GM19023 (cell line): ENCODE measurements around the gene CBFA2T3.

Source experiments
- ATAC-seq: cut with Tn5 transposase; IDR thresholded peaks from one replicate; pipeline ENCODE4 v1.9.1; 2021; ENCODE audit warnings: mild to moderate bottlenecking, moderate library complexity; ENCODE audit not compliant: unreplicated experiment

Gene CBFA2T3

DNA sequence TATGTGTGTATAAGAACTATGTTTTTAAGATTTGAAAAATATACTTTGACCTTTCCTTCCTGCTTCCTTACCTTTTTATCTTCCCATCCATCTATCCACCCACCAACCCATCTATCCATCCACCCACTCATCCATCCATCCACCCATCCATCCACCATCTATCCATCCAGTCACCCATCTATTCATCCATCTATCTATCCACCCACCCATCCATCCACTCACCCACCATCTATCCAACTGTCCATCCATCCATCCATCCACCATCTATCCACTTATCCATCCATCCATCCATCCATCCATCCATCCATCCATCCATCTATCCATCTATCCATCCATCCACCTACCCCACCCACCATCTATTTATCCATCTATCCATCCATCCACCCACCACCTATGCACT is 12.4 kb downstream of the CBFA2T3 start:
- no peak for ATAC-seq

DNA sequence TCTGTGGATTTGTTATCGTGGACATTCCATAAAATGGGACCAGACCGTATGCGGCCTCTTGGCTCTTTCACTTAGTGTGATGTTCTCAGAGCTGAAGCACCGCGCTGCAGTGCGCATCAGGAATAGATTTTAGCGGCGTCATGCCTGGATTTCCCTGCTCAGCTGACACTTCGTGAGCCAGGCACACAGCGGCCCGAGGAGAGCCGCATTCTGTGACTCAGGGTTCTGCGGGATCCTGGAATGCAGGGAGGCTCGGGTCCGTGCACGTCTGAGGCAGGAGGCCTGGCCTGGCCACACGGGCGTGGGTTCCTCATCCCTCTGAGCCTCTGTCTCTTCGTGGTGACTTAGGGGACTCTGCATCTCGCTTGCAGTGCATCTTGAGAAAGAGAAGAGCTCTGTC is 13.4 kb downstream of the CBFA2T3 start:
- no peak for ATAC-seq

DNA sequence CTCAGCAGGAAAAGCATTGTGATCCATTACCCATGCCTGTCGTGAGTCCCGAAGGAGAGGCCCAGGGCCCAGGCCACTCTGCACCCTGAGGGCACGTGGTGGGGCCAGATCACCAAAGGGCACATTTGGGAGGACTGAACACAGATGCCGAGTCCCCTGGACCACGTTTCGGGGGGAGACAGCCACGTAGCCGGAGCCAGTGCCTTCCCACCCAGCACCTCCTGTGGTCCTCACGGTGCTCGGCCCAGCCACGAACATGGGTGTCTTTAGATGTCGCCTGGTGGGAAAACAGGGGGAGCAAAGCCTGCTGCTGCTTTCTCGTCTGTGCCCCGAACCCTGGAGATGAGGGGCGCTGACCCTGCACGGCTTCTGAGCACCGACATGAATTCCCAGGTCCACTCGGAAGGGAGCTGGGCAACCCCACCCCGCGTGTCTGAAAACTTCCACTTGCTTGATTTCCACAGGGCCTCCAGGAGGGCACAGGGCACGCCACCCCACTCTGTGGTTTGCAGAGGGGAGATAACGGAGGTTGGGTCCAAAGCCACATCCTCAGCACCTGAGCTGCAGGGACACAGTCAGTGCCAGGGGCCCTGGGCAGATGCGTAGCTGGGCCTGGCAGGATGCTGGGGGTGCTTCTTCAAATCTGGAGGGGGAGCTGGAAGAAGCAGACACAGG is 14.4 kb downstream of the CBFA2T3 start:
- ATAC-seq, result no peak

DNA sequence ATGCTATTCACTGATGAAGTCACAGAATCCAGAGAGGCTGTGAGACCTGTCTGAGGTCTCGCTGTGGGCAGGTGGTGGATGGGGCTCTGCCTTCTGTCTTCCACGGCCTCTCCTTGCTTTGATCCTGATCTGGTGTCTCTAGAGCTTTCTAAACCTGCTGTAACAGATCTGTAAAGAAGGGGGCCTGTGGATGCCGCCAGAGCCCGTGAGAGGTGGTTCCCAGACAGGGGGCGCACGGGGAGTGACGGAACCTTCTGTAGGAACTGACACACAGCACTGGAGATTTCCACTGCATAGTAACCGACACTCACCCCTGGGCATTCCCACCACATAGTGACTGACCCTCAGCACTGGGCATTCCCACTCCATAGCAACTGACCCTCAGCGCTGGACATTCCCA is 16.0 kb downstream of the CBFA2T3 start:
- ATAC-seq, result no peak

DNA sequence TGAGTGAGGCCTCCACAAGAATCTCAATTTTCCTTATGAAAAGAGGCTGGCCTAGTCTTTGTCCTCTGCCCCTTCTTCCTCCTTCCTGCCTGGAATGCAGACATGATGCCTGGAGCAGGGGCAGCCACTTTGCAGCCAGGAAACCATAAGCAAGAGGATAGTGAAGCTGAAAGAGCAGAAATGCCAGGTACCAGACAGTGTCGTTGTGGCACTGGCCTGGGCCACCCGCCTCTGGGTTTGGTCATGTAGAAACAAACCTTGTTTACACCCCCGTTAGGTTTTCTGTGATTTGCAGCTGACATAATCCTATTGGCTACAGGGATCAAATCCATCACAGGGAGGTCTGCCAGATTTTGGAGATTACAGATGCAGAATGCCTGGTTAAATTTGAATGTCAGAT is 16.5 kb downstream of the CBFA2T3 start:
- ATAC-seq, result no peak

DNA sequence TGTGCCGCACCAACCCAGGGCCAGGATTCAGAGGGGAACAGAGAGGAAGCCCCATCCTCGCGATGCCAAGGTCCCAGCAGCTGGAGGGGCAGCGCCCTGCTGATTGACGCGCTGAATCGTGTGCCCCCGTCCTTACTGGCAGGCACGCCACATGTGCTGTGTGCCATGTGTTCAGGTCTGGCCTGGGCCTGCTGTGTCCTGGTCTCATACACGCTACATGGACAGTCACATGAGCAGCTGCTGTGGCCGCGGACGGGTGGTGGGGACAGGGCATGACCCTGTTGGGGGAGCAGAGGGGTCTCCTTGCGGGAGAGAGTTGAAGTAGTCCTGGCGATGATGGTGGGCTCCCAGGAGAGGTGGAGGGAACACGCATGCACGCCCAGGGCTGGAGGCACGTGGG is 18.0 kb downstream of the CBFA2T3 start:
- ATAC-seq, result no peak

DNA sequence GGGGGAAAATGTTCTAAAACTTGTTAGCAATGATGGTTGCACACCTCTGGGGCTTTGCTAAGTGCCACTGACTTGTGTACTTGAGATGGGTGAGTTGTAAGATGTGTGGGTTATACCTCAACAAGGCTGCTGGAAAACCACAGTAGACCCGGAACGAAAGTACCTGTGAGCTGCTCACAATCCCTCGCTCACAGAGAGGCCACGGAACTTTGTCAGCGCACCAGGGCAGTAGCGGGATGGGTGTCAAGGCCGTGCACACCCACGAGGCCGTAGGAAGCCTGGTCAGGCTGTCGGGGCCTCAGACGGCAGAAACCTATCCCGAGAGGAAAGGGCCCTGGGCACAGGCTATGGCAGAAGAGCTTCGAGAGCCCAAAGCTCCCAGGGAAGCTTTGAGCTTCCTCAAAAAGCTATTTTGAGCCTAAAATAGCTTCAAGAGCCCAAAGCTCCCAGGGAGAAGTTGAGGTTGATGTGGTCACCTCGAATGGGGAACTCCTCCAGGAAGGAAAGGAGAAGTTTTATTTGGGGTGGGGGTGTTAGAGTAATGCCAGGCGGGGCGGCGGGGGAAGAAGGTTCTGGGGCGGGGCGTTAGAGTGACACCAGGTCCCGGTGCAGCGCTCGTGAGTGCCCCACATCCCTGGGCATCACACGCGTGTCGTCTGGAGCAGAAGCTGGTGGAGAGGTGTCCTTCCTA is 19.0 kb downstream of the CBFA2T3 start:
- ATAC-seq, result no peak

DNA sequence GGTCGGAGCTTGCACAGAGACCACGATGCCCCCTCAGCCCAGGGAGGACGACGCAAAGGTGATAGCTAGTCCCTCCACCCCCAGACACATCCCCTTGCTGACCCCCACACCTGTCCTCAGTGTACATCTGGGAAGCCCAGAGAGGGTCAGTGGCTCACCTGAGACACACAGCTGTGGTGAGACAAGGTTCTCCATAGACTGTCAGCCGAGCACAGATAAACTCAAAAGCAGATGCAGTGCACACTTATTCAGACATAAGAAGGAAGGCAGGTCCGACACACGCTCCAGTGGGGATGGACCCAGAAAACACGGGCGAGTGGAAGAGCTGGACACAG is 19.6 kb downstream of the CBFA2T3 start:
- no peak for ATAC-seq

DNA sequence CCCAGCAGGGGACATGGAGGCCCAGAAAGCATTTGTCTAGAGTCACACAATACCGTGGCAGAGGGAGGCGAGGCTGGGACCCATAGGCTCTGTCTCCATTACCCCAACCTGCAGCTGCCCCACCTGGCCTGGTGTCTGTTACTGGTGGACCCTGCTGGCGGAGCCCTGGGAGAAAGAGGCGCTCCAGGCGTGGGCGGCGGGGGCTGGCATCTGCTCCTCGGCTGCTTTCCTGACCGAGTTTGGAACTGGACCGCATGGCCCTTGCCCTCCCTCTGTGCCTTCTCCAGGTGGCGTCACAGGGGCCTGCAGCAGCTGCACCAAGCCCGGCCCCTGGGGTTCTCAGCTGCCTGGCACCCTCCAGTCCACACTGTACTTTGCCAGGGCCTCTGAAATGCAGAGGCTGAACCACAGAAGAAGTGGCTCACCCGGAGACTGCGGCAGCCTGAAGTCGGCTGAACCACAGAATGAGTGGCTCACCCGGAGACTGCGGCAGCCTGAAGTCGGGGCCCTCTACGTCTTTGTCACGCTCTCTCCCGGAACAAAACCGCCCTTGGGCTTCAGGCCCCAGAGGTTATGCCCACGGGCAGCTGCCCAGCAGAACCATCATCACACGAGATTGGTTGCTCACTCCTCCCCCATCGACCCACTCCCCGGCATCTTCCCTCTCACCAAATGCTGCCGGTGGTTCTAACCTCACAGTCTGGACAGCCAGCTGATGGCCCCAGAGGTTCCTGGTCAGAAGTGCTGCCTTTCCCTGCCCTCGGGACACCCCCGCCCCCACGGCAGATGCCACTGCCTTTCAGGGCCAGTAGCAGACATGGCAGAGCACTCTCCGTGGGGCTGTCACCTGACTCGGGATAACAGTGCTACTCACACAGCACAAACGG is 20.2 kb downstream of the CBFA2T3 start:
- ATAC-seq, result no peak

DNA sequence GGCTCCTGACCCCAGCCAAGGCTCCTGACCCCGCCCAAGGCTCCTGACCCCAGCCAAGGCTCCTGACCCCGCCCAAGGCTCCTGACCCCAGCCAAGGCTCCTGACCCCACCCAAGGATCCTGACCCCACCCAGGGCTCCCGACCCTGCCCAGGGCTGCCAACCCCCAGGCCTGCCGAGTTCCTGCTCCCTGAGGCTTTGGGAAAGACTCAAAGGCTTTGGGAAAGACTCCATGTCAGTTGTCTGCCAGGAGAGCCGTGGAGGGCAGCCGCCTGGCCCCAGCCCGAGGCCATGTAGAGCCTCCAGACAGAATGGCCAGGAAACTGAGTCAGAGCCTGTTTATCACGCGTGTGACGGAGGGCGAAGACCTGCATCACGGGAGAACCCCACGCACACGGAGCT is 21.1 kb downstream of the CBFA2T3 start:
- ATAC-seq, result no peak

DNA sequence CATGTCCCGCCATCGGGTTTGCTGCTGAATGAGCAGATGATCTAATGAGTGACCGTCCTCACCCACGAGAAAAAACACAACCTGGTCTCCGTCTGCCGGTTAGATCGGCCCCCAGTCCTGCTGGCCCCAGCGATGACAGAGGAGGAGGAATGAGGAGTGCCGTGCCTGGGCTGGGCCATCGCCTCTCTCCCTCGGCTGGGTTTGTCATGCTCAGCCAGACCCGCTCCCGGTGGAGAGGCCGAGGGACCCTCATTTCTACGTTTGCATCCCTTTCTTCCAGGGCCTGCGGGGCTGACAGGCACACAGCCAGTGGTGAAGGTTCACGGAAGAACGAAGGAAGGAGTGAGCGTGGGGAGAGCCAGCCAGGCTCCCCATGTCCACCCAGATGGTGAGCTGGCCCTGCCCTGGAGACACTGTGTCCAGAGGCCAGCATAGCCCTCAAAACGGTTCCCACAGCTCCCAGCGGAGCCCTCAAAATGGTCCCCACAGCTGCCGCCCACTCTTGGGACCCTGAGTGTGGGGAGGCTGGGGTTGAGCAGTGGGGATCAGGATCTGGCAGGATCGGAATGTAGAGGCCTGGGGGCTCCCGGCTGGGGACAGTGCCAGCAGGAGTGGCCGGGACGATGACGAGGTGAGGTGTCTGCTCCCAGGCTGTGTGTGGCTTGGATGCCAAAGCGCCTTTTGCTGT is 23.9 kb downstream of the CBFA2T3 start:
- no peak for ATAC-seq

DNA sequence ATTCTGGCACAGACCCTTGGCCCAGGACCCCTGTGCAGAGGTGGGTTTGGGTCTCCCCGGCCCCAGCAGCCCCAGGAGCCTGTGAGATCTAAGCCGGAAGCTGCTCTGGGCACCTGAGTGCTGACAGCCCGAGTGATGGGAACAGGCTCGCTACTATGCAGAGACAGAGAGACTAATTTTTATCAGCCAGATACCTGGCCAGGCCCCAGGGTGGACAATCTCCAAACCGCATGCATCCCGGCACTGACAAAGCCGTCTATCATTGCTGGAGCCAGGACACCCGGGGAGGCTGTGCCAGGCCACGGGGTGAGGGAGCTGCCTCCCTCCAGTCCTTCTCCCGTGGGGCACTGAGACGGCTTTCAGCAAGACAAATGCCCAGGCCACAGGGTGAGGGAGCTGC is 25.0 kb downstream of the CBFA2T3 start:
- no peak for ATAC-seq

DNA sequence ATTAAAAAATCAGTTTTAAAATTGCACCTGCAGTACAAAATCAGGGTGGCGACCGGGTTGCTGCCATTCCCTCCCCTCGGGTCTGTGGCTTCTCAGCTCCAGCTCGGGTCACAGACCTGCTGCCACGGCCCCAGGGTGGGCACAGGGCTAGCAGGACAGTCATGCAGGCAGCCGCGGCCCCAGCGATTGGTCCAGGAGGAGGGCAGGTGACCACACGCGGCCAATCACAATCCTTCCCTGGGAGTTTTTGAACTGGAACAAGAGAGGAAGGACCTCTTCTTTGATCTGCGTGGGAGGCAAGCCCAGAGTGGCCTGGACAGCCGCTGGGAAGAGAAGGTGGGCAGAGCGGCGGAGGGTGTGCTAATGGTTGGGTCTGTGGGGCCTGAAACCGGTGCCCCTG is 25.5 kb downstream of the CBFA2T3 start:
- no peak for ATAC-seq

DNA sequence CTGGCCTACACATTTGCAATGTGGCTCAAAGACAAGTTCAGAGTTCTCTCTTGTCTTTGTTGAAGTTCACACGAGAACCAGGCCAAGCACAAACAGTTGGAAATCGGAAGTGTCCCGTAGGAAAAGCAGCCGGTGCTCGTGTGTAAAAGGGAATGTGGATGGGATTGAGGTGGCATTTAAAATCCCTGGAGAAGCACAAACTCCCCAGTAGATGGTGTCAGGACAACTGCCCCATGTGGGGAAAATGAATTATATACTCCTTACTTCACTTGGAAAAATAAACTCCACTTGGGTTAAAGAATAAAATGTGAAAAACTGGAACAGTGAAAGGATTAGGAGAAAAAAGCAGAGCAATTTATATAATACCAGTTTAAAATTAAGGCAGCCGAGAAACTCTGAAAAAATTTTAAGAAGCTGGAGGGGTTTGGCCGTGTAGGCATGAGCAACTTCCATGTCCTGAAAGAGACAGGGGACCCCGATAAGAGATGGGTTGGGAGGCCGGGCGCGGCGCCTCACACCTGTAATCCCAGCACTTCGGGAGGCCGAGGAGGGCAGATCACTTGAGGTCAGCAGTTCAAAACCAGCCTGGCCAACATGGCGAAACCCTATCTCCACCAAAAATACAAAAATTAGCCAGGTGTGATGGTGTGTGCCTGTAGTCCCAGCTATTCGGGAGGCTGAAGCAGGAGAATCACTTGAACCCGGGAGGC is 28.1 kb downstream of the CBFA2T3 start:
- ATAC-seq, result no peak

DNA sequence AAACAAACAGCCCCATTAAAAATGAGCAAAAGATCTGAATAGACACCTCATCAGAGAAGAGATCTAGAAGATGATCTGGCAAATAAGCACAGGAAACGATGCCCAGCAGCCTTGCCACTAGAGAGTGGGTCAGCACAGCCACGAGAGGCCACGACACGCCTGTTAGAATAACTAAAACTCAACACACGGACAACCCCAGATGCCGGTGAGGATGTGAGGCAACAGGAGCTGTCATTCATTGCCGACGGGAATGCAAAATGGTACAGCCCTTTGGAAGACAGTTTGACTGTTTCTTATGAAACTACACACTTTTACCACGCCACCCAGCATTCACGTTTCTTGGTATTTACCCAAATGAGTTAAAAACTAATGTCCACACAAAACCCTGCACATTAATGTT is 31.5 kb downstream of the CBFA2T3 start:
- ATAC-seq, result no peak

DNA sequence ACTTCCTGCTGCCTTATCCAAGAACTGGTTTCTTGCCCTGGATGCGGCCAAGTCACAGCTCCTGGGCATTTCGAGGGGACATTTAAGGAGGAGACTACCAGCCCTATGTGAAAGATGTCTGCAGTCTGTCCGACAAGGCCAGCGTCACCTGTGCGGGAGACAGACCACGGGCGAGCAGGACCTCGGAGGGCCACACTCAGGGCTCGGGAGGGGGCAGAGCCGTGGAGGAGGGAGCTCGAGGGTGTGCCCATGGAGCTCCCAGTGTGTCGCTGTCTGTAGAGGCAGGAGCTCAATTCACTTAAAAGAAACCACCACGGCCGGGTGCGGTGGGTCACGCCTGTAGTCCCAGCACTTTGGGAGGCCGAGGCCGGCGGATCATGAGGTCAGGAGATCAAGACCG is 33.3 kb downstream of the CBFA2T3 start:
- no peak for ATAC-seq

DNA sequence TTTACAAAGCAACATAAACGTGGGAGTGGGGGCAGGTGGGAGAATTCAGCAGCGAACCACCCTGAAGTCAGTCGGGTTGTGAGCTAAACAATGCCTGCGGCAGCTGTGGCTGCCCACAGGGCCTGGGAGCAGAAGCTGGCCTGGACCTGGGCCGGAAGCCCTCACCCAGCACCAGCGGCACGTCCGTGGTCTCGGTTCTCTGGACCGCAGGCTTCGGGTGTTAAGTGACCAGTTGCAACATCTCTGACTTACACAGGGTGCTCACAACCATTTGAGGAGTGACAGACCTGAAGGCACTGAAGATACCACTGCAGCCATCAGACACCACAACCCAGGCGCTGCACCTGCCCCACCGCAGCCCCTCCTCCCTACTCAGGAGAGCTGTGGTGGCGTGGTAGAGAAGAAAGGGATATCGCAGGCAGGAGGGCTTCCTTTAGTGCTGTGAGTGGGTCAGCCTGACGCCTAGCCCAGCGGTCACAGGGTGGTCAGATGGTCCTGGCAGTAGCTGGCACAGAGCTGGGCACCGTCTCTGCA is 33.8 kb downstream of the CBFA2T3 start:
- ATAC-seq, result no peak

DNA sequence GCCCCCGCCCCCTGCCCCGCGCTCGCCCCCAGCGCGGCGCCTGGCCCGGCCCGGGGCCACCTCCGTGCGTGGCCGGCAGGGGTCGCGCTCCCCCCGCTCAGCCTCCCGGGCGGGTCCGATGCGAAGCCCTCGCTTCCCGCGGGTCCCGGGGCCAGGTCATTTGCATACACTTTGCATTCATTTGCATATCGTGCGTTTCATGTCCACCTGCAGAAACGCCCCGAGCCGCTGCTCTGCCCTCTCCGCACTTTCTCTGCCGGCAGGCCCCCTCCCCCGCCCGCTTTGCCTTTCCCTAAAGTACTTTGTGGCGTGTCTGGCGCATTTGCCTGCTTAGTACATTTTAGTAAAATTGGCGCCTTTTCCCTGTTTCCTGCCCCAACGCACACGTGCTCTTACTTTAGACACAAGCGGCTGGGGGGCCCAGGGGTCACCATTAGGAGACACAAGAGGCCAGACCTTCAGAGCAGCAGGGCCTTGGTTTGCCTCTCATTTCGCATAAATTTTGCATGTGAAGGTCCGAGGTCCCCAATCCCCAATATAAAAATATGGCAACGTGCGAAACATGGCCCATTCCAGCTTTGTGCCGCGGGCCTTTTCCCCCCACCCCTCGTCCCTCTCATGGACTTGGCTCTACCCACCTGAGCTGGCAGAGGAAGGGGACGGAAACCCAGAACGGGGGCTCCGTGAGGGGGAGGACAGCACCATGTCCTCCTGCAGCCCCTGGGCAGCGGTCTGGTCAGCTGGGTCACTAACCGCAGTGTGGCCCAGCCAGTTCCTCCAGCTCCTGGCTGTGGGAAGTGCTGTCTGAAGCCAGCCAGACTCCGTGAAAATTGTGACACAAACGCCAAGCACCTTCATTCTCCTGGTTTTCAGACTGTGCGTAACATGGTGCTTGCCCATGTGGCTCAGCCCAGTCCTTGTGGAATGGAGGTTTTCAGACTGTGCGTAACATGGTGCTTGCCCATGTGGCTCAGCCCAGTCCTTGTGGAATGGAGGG is 34.8 kb downstream of the CBFA2T3 start:
- ATAC-seq, result peak; percentile 48
